Neural cell (in vitro differentiated cells): ENCODE measurements around the gene CKAP5. TPM values are rescaled to one million over a fixed set of nuclear protein-coding genes. Genes with fewer than 3 reads are reported as not detected.

Experiments used
- H2AFZ ChIP-seq: fragments of 200-600, 300-800 bp; sonication (generic), shearing (Covaris generic); 2 replicates; pipeline ENCODE4 v1.6.0; 2014; ENCODE audit warnings: low read depth, mild to moderate bottlenecking, antibody characterized with exemption, low read length, moderate library complexity
- H3F3A ChIP-seq: fragments of 200-600 bp; shearing (Covaris generic); 2 replicates; pipeline ENCODE4 v1.6.1; 2016; ENCODE audit warnings: mild to moderate bottlenecking, moderate library complexity, mixed read lengths, antibody characterized with exemption, low read length; ENCODE audit not compliant: insufficient read depth, poor library complexity, severe bottlenecking
- H3K27ac ChIP-seq: fragments of 200-600, 300-800 bp; sonication (generic), shearing (Covaris generic); 2 replicates; pipeline ENCODE4 v1.5.1; 2014; ENCODE audit warnings: mild to moderate bottlenecking, low read length, moderate library complexity
- H3K27me3 ChIP-seq: fragments of 300-800, 200-600 bp; sonication (generic), shearing (Covaris generic); 2 replicates; pipeline ENCODE4 v1.6.0; 2014; ENCODE audit warnings: mild to moderate bottlenecking, low read depth, low read length, moderate library complexity; ENCODE audit not compliant: insufficient read depth
- H3K36me3 ChIP-seq: fragments of 300-800, 200-600 bp; sonication (generic), shearing (Covaris generic); 2 replicates; pipeline ENCODE4 v1.5.1; 2014; ENCODE audit warnings: mild to moderate bottlenecking, antibody characterized with exemption, low read length, moderate library complexity; ENCODE audit not compliant: insufficient read depth
- H3K4me2 ChIP-seq: fragments of 300-800, 200-600 bp; sonication (generic), shearing (Covaris generic); 2 replicates; pipeline ENCODE4 v1.6.0; 2014; ENCODE audit warnings: mild to moderate bottlenecking, low read length
- H3K4me3 ChIP-seq: fragments of 300-800, 200-600 bp; sonication (generic), shearing (Covaris generic); 2 replicates; pipeline ENCODE4 v1.5.1; 2014; ENCODE audit warnings: mild to moderate bottlenecking, low read length, moderate library complexity
- H3K79me2 ChIP-seq: fragments of 200-600 bp; shearing (Covaris generic); replicated peaks from 2 replicates; pipeline ENCODE4 v1.6.0; 2014; ENCODE audit warnings: mild to moderate bottlenecking, low read length, moderate library complexity; ENCODE audit not compliant: insufficient read depth
- H3K9ac ChIP-seq: fragments of 300-800, 200-600 bp; sonication (generic), shearing (Covaris generic); 2 replicates; pipeline ENCODE4 v1.6.1; 2016; ENCODE audit warnings: mild to moderate bottlenecking, low read length, mixed read lengths
- H3K9me2 ChIP-seq: fragments of 200-600 bp; shearing (Covaris generic); 2 replicates; pipeline ENCODE4 v1.6.1; 2016; ENCODE audit warnings: mild to moderate bottlenecking, low read length, mixed read lengths; ENCODE audit not compliant: insufficient read depth
- H3K9me3 ChIP-seq: fragments of 200-600, 300-800 bp; sonication (generic), shearing (Covaris generic); 2 replicates; pipeline ENCODE4 v1.6.1; 2016; ENCODE audit warnings: mild to moderate bottlenecking, mixed run types, low read length, moderate library complexity, mixed read lengths
- H4K20me1 ChIP-seq: fragments of 200-600 bp; shearing (Covaris generic); 2 replicates; pipeline ENCODE4 v1.6.1; 2016; ENCODE audit warnings: mild to moderate bottlenecking, mixed run types; ENCODE audit not compliant: insufficient read depth
- EP300 ChIP-seq: fragments of 450-650 bp; conservative IDR thresholded peaks from 2 replicates; pipeline ENCODE4 v1.6.1; 2014; ENCODE audit warnings: antibody characterized with exemption, mild to moderate bottlenecking, moderate library complexity; ENCODE audit not compliant: poor library complexity, severe bottlenecking
- EZH2 ChIP-seq: fragments of 200-600, 300-800 bp; shearing (Covaris generic), sonication (generic); IDR thresholded peaks from 2 replicates; pipeline ENCODE4 v1.6.1; 2014; ENCODE audit warnings: antibody characterized with exemption, low read length, borderline replicate concordance, mild to moderate bottlenecking; ENCODE audit not compliant: insufficient read depth, poor library complexity, severe bottlenecking
- MXI1 ChIP-seq: fragments of 450-650 bp; conservative IDR thresholded peaks from 2 replicates; pipeline ENCODE4 v1.6.1; 2014; ENCODE audit warnings: antibody characterized with exemption, mild to moderate bottlenecking; ENCODE audit not compliant: poor library complexity, severe bottlenecking
- POLR2AphosphoS5 ChIP-seq: IDR thresholded peaks from 2 replicates; pipeline ENCODE4 v1.6.1; 2012
- RAD21 ChIP-seq: fragments of 450-650 bp; conservative IDR thresholded peaks from 2 replicates; pipeline ENCODE4 v1.6.1; 2014; ENCODE audit warnings: antibody characterized with exemption, mild to moderate bottlenecking, moderate library complexity
- SMC3 ChIP-seq: fragments of 450-650 bp; conservative IDR thresholded peaks from 2 replicates; pipeline ENCODE4 v1.6.1; 2014; ENCODE audit warnings: antibody characterized with exemption, mild to moderate bottlenecking, moderate library complexity; ENCODE audit not compliant: poor library complexity
- TAF1 ChIP-seq: IDR thresholded peaks from 2 replicates; pipeline ENCODE4 v1.6.1; 2012; ENCODE audit warnings: low read depth
- polyA plus RNA-seq: library from polyadenylated mRNA; depleted of rRNA; stranded (reverse); fragments of >200 nt; gene quantifications from 2 replicates; pipeline ENCODE4 v1.2.3, GENCODE V29; 2014
- TF ChIP-seq, protein P1 (sequence below): fragments of 450-650 bp; IDR thresholded peaks from 2 replicates; pipeline ENCODE4 v1.5.1; 2014; ENCODE audit warnings: antibody characterized with exemption, mild to moderate bottlenecking, moderate library complexity; ENCODE audit not compliant: poor library complexity, severe bottlenecking
- TF ChIP-seq, protein P2 (sequence below): IDR thresholded peaks from 2 replicates; pipeline ENCODE4 v1.6.1; 2012; ENCODE audit warnings: borderline replicate concordance

Gene CKAP5
- polyA plus RNA-seq, 1 donor from 2014 or later, result 90.3 TPM

- Histone ChIP-seq H3K79me2 (peaks cover 16% of the 10 kb centered on the region), H4K20me1 (no peaks in the 10 kb centered on the region), H3K9me2 (no peaks in the 10 kb centered on the region), H2AFZ (no peak overlapping the region), H3K4me3 (no peak overlapping the region), H3K4me2 (no peak overlapping the region), H3K27ac (no peak overlapping the region), H3F3A (no peaks in the 10 kb centered on the region), H3K27me3 (no peaks in the 10 kb centered on the region), H3K36me3 (no peaks in the 10 kb centered on the region), H3K9me3 (no peaks in the 10 kb centered on the region), H3K9ac (no peak overlapping the region)
- no peak for TF ChIP-seq EP300
- TF ChIP-seq, protein P1, sequence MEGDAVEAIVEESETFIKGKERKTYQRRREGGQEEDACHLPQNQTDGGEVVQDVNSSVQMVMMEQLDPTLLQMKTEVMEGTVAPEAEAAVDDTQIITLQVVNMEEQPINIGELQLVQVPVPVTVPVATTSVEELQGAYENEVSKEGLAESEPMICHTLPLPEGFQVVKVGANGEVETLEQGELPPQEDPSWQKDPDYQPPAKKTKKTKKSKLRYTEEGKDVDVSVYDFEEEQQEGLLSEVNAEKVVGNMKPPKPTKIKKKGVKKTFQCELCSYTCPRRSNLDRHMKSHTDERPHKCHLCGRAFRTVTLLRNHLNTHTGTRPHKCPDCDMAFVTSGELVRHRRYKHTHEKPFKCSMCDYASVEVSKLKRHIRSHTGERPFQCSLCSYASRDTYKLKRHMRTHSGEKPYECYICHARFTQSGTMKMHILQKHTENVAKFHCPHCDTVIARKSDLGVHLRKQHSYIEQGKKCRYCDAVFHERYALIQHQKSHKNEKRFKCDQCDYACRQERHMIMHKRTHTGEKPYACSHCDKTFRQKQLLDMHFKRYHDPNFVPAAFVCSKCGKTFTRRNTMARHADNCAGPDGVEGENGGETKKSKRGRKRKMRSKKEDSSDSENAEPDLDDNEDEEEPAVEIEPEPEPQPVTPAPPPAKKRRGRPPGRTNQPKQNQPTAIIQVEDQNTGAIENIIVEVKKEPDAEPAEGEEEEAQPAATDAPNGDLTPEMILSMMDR, result no peak
- TF ChIP-seq SMC3, result no peak
- no peak for TF ChIP-seq EZH2
- TF ChIP-seq RAD21, result no peak
- no peak for TF ChIP-seq MXI1
- TF ChIP-seq POLR2AphosphoS5, result no peak
- TF ChIP-seq, protein P2, sequence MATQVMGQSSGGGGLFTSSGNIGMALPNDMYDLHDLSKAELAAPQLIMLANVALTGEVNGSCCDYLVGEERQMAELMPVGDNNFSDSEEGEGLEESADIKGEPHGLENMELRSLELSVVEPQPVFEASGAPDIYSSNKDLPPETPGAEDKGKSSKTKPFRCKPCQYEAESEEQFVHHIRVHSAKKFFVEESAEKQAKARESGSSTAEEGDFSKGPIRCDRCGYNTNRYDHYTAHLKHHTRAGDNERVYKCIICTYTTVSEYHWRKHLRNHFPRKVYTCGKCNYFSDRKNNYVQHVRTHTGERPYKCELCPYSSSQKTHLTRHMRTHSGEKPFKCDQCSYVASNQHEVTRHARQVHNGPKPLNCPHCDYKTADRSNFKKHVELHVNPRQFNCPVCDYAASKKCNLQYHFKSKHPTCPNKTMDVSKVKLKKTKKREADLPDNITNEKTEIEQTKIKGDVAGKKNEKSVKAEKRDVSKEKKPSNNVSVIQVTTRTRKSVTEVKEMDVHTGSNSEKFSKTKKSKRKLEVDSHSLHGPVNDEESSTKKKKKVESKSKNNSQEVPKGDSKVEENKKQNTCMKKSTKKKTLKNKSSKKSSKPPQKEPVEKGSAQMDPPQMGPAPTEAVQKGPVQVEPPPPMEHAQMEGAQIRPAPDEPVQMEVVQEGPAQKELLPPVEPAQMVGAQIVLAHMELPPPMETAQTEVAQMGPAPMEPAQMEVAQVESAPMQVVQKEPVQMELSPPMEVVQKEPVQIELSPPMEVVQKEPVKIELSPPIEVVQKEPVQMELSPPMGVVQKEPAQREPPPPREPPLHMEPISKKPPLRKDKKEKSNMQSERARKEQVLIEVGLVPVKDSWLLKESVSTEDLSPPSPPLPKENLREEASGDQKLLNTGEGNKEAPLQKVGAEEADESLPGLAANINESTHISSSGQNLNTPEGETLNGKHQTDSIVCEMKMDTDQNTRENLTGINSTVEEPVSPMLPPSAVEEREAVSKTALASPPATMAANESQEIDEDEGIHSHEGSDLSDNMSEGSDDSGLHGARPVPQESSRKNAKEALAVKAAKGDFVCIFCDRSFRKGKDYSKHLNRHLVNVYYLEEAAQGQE, result no peak
- TF ChIP-seq TAF1, result no peak
These were observed 140.9 kb downstream of the CKAP5 start for GRCh38 chr11:46705070-46705688.

DNA sequence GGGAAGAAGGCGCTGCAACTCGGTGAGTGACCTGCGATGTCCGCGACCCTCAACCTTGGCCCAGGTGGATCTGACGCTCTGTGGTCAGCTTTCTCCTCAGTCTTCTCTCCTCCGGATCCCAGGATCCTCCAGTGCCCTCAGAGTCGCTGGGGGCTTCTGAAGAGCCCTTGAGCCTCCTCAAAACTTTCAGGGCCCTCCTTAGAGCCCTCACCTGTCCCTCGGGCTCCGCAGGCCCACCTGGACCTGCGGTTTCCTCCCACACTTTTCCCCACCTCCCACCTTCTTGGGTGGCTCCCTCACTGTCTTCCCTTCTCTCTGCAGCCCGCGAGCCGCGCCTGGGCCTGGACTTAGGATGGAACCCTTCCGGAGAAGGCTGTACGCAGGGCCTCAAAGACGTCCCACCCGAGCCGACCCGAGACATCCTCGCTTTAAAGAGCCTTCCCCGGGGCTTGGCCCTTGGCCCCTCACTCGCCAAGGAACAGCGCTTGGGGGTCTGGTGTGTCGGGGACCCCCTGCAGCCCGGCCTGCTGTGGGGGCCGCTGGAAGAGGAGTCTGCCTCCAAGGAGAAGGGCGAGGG, 144.9 kb downstream of the CKAP5 start:
- Histone ChIP-seq H2AFZ (peak overlapping the region; percentile 36), H3F3A (no peaks in the 10 kb centered on the region), H3K79me2 (peaks cover 29% of the 10 kb centered on the region), H3K4me3 (peak overlapping the region; percentile 88), H3K4me2 (peak overlapping the region; percentile 52), H3K9me3 (no peaks in the 10 kb centered on the region), H3K9me2 (no peaks in the 10 kb centered on the region), H3K9ac (peak overlapping the region; percentile 92), H3K27ac (peak overlapping the region; percentile 96), H3K36me3 (no peaks in the 10 kb centered on the region), H3K27me3 (no peaks in the 10 kb centered on the region), H4K20me1 (no peaks in the 10 kb centered on the region)
- TF ChIP-seq, protein P1, result no peak
- TF ChIP-seq EZH2 (no peak), SMC3 (no peak), TAF1 (no peak), POLR2AphosphoS5 (no peak), MXI1 (no peak), EP300 (no peak), RAD21 (no peak)
- TF ChIP-seq, protein P2, result no peak
